GM23248 (cell line): ENCODE measurements around the gene RPF1.

ENCODE experiments used
- EZH2 ChIP-seq: fragments of 200-600 bp; sonication (generic); IDR thresholded peaks from 2 replicates; pipeline ENCODE4 v1.6.1; 2018; ENCODE audit warnings: antibody characterized with exemption, mild to moderate bottlenecking; ENCODE audit not compliant: insufficient read depth, poor library complexity, severe bottlenecking
- EZH2phosphoT487 ChIP-seq: fragments of 200-600 bp; sonication (generic); IDR thresholded peaks from 2 replicates; pipeline ENCODE4 v1.6.1; 2018; ENCODE audit warnings: antibody characterized with exemption, moderate library complexity, mild to moderate bottlenecking, low read depth; ENCODE audit not compliant: insufficient read depth

GRCh38 chr1:84492726-84493125, 13.7 kb downstream of the RPF1 start:
- TF ChIP-seq EZH2phosphoT487 = no peak
- TF ChIP-seq EZH2 = no peak
